NCI-H2171 treated with DMSO at 0.1 percent for 48 hours (cell line): Measurements from ENCODE around the gene SLC12A8.

Experiments used
- DNase-seq: peaks from one replicate; lab custom pipeline; 2025; lab: John Stamatoyannopoulos, UW

Gene SLC12A8

DNA sequence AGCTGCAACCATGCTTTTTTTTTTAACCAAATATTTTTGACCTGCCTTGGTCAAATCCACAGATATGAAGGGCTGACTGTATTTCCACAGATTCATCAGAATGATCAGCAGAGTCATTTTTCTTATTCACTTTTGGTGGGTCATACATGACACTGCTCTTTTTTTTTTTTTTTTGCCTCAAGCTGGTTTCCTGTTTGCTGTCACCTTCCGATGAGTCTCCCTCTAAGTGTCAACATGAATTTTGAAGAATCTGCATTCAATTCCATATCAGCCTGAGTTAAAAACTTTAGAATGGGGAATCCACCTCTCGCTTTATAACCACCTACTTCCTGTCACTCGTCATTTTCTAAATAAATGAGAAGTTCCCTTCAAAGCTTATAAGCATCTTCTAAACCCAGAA, 2.2 kb upstream of the SLC12A8 start:
- DNase-seq, result no peak

DNA sequence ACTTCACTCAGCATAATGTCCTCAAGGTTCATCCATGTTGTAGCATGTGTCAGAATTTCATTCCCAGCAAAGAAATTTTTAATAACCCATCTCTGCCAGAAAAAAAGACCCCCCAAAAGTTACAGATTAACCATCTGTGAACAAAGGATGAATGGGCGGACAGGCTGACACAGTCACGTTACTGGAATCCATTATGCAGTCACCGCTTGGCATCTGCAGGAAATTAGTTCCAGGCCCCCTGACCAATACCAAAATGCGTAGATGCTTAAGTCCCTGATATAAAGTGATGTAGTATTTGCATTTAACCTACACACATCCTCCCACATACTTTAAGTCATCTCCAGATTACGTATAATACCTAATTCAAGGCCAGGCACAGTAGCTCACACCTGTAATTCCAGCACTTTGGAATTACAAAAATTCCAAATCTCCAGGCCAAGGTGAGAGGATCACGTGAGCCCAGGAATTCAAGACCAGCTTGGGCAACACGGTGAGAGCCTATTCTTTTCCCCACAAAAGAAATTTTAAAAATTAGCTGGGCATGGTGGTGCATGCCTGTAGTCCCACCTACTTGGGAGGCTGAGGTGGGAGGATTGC, 1.5 kb upstream of the SLC12A8 start:
- no peak for DNase-seq

DNA sequence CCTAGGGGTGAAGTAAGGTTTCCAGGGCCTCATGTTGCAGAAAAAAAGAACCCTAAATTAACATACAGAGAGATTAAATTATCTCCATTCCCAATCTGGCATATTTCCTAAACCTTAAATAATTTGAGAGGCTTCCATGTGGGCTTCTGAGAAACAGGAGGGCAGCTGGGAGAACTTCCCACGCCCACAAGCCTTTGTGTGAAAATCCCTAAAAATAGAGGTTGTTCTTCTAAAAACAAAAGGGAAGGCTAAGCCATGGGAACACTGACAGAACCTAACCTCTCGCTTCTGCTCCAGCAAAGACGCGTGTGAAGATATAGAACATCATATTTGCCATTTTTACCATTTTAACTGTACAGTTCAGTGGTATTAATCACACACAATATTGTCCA, 812 bp upstream of the SLC12A8 start:
- no peak for DNase-seq

DNA sequence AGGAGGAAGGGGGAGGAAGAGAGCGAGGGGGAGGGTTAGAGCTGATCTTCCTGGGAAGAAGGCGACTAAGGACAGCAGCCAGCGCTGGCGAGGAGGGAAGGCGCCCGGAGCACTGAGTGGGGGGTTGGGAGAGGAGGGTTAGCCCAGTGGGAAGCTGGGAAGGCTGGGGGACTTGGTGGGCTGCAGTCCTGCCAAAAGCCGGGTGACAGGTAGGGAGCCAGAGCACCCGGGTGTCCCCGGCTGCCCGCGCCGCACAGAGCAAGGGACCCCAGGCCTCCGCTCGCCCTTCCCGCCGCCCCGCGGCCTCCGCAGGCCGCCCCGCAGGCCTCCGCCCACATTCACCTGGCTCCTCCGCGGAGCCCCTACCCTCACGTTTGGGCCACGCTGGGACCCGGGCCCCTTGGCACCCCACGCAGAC, 448 bp downstream of the SLC12A8 start:
- peak; percentile 8 for DNase-seq

DNA sequence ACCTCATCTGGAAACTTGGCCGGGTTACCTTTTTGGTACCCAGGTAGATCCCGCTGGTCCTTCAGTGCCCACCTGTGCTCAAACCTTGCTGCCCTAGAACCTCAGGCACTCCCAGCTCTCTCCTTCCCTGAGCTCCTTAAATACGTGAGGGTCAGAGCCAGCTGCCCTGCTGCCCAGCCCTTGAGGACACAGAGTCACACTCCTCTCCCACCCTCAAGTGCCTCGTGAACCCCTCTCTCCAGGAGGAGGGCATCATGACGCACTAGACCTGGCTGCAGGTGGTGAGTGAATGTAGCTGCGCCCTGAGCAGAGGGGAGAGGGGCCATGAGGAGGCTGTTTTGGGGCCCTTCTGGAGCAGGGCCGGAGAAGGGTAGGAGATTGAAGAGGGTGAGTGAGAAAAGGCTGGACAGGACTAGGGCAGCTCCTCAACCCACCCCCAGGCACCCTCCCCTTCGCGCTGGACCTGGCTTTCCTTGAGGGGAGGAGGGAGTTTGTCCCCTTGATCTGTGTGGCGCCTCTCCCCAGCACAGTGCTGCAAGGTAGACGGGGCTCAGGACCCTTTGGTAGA, 941 bp downstream of the SLC12A8 start:
- DNase-seq, result no peak

DNA sequence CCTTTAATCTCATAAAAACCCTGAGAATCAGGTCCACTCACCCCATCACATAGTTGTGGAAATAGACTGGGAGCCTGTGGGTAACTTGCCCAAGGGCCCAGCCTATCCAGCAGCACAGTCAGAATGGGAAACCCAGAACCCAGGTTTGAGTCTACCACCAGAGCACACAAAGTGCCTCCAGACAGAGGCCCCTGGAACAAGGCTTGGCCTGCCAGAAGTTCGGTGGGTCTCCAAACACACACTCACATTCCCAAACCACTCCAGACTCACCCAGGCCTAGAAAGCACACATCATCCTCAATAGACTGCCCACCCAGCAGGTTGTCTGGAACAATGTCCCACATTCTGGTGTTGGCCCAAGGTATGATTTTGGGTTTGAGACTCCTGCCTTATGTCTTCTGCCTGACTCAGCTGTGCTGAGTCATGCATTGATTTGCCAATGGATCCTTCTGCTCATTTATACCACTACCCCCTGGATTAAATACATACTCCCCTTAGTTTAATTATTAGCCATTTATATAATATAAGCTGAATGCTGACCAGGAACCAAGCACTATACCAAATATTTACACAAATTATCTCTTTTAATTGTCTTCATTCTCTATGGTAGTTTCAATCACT, 4.5 kb downstream of the SLC12A8 start:
- no peak for DNase-seq

DNA sequence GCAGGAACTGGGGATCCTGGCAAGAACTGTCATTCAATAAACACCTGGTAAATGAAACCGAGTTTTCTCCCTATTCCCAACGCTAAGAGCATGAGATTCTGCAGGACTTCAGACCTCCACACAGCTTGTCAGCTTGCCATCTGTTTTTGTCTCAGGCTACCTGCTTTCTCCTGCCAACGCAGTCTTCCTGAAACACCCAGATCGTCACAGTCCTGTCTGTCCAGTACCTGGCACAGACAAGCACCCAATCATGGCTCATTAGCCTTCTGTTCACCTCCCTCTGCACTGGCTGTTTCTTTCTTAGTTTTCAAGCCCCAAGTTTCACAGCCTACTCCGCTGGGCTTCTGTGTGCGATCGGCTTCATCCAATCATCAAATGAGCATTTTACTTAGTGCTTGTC, 5.0 kb downstream of the SLC12A8 start:
- peak; percentile 18 for DNase-seq

DNA sequence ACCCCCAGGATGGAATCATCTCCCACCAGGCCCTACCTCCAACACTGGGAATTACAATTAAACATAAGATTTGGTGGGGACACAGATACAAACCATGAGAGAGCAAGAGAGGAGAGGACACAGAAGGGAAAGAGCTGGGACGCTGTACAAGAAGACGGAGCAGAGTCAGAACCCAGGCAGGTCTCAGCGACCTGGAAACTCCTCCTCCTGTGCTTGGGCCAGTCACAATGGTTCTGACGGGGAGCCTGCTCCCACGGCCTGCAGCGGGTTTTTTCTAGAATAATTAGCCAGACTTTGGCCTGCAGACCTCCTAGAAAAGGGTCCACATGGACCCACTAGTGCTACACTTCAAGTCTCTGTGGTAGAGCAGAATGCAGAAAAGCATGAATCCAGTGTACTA, 5.6 kb downstream of the SLC12A8 start:
- DNase-seq, result no peak

DNA sequence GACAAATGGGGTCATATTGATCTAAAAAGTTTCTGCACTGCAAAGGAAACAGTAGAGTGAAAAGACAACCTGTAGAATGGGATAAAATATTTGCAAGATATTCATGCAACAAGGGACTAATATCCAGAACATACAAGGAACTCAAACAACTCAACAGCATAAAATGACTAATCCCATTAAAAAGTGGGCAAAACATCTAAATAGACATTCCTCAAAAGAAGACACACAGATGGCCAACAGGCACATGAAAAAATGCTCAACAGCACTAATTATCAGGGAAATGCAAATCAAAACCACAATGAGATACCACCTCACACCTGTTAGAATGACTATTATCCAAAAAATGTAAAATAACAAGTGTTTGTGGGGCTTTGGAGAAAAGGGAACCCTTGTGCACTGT, 8.8 kb downstream of the SLC12A8 start:
- no peak for DNase-seq

DNA sequence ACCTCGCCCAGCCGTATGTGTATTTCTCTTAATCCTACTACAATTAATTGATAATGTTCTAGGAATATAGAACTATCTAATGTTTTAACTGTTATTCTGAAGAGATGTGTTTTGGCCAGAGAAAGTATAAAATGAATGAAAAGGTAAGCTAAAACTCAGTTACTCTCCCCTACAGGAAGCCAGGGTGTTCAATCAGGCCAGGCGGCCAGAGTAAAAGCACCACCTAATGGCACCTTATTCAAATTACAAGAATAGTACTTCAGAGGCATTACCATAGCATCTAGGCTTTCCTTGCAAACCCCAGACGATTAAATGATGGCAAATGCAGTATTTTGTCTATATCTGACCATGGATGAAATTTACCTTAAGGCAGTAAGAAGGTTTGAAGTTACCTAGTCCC, 10.4 kb downstream of the SLC12A8 start:
- DNase-seq, result no peak

DNA sequence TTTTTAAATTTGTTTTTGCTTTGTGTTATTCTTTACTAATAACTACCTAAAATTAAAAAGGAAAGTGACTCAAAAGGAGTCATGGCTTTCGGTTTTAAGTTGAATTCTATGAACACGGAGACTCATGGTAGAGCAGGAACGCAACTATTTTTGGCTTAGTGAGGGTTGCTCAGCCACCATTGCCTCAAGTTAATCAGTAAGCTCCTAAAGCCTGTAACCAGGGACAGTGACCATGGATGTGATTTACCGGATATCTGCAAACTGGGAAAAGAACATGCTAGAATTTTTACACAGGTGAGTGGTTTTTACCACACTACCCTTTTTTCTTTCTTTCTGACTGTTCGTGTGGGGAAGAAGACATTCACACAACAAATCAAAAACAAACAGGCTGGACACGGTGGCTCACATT, 11.8 kb downstream of the SLC12A8 start:
- DNase-seq, result no peak

DNA sequence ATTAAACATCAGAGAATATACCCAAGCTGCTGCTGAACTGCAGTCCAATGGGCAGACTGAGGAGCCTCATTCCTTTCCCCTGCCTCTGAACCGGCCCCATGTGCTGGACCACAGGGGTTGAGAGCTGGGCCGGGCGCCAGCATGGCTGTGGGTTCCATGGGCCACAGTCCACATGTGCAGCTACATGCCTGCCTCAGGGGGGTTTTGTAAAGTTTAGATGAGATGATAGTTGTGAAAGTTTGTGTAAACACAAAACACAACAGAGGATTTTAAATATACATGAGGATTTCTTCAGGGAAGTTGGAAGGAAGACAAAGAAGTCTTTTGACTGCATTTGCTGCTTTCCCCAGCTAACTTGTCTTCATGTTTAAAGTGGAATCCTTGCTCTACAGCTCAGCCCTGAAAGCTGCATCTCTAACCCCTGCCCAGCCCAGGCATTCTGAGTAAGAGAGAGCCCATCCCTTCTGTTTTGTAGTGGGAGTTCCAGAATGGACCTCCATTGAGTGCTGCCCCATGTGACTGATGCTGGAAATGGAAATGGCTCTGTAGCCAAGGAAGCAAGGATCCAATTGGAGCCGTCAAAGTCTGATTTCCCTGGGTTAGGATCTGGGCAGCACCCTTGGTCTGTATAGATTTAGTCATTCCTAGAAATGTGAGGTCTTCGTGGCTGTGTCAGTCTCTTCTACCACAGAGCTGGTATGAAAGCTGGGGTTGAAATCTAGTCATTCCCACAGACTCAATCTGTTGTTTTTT, 17.5 kb downstream of the SLC12A8 start:
- DNase-seq, result no peak

DNA sequence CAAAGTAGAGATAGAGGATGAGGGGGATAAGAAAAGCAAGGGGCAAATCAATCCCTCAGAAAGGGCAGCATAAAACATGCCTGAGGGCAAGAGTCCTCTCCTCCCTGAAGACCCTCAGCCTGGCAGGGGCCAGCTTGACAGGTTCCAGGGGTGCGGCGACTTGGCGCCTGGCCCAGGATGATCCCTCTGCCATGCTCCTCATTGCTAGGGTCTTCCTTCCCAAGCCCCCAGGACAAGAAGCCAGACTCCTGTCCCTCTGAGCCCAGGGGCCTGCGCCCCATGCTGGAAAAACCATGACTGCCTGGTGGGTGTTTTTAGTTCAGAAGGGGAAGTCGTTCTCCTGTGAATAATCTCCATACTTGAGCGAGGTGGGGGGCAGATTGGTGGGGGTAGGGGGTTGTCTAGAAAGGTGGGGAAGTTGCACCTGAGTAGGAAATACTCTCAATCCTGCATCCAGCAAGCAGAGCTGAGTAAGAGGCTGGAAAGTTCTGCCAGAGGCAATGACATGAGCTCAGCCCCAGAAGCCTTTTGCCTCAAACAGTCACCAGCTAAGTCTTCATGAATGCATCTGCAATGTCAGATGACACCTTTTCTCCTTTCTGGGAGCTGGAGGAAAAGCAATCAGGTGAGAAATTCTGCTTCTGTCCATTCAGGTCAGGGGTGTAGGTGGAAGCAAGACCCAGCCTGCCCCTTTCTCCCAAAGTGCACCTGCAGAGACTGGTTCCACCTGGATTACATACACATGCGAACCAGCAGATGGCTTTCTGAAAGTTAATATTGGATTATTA, 18.3 kb downstream of the SLC12A8 start:
- peak; percentile 18 for DNase-seq

DNA sequence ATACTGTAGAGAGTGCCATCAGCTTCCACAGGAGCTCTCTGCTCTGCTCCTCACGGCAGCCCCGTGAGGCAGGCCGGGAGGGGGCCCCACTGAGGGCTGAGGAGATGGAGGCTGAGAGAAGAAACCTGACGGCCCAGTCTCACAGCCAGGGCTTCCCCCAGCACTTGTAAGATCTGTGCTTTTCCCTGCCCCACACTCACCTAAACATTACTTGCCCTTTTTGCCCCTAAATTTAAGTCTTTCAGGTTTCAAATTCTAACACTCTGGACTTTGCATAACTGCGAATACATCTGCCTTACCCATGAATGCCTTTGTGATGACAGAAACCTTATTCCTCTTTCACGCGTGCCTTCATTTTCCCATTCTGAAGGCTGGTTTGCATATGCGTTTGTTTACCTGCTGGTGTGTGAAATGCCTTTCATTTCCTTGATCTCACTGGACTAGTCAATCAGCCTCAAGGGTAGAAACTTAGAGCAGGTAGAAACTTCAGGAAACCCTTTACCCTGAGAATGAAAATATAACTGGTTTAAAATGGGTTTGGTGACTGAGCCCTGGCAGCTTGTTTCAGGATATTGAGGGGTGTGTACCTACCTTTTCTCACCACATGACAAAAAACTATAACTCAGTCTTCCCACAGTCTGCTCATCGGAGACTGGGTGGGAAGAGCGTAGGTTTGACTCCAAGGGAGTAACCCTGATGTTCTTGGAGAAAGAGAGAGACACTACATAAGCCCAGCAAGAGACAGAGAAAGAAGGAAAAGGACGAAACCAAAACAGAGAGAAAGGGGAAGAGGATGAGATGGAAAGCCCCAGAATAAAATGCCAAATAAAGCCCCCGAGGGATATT, 20.1 kb downstream of the SLC12A8 start:
- no peak for DNase-seq

DNA sequence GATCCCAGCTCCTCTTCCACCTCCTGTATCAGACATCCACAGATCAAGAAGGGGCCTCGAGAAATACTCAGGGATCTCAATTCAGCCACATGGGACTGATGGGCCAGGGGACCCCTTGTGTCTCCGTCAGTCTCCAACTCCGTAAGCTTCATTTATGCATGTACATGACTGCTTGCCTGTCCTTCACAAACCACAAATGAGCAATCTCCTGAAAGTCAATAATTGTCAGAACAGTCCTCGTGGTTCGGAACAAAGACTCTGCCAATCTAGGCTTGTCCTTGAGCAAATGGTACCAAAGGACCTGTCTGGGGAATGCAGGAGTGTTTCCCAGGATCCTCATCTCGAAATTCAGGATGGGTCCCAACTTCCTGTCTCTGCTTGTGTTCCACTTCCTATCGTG, 20.8 kb downstream of the SLC12A8 start:
- DNase-seq, result no peak

DNA sequence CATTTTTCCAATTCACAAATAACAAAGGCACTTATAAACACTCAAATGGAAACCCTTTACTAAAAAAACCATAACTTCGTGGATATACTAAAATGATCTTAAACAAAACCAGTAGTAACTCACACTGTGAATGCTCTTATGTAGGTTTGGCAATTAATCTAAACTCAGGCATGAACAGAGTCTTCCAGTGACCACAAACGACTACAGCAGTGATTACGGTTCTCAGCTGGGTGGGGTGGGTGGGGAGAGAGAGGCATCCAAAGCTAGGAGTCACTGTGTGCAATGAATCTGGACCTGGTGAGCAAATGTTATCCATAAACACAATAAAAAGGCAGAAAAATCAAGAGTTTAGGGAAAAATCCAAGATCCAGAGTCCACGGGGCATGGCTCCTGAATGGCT, 21.3 kb downstream of the SLC12A8 start:
- DNase-seq, result no peak

DNA sequence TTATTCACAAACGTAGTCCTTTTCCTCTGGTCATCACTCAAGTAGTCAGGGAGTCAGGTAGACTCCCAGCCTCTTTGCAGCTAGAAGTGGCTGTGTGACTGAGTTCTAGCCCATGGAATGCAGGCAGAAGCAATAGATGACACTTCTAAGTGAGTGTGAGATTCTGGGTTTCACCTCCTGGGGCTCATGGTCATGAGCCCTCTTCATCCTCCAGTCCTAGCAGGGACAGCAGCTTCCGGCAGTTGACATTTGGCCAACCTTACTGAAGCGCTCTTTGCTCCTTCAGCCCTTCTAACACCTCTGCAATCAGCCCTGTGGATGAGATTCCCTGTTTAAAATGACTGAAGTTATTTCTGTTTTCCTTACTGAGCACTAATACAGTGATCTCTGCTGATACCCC, 21.8 kb downstream of the SLC12A8 start:
- DNase-seq, result no peak

DNA sequence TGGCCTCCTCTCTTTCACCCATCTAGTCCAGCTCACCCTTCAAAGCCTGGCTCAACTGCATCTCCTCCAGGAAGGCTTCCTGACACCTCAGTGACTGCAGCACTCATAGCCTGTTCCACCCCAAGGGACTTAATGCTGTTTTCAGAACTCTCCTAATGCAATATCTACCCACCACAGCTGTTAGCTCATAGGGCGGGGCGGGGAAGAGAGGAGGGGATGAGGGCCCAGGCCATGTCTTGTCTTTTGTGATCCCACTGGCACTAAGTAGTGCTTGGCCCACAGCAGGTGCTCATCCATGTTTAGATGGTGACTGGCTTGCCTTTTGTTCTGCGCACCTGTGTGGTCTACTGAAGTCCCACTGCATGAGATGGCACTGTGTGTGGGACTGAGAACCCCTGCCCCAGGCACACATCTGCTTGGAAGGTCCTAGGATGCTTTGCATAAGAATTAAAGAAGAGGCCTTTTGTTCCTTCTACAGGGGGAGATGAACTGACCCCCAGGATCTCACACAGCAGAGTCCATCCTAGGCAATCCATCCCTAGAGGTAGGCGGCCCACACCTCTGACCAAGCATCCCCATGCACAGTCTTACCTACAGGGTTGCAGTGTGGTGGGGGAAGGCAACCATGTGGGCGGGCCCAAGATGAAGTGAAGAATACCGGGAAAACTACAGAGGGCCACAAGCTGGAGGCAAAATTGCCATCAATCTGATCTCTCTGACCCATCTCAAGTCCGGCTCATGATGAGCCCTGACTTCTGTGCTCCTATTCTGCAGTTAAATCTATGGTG, 23.0 kb downstream of the SLC12A8 start:
- no peak for DNase-seq

DNA sequence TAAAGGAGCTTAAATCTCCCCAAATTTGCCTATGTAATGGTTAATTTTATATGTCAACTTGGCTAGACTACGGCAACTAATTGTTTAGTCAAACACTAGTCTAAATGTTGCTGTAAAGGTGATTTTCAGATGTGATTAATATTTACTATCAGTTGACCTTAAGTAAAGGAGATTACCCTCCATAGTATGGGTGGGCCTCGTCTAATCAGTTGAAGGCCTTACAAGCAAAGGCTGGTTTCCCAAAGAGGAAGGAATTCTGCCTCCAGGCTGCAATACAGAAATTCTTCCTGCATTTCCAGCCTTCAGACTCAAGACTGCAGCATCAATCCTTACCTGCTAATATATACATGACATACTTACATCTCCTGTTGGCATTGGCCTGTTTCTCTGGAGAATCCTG, 23.6 kb downstream of the SLC12A8 start:
- DNase-seq, result no peak

DNA sequence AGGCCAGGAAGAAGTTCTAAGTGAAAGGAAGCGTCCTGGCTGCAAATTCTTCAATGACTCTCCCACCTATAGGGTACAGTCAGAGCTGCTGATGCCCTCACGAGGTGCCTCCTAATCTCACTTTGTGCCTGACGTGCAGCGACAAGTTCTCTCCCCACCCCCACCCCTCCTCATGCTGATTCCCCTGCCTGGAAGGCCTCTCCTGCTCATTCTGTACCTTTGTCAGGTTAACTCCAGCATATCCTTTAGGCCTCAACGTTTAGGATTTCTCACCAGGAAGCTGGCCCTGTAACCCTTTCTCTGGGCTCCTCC, 25.0 kb downstream of the SLC12A8 start:
- no peak for DNase-seq
